ENCODE data around the gene LMX1A. TPM values are rescaled to one million over a fixed set of nuclear protein-coding genes. Genes with fewer than 3 reads are reported as not detected.

Gene LMX1A
- total RNA-seq, 1 donor from 2014 or later = 0.11 TPM

- Histone ChIP-seq H3K4me1 (peaks cover 19% of the 10 kb centered on the region), H3K36me3 (no peaks in the 10 kb centered on the region), H3K9me3 (replicated peaks) (no peaks in the 10 kb centered on the region), H3K4me3 (no peak overlapping the region), H3K27ac (replicated peaks) (no peak overlapping the region), H3K27me3 (ENCODE audit: low read depth) (peaks cover 7% of the 10 kb centered on the region)
- no peak for TF ChIP-seq CTCF (IDR thresholded peaks at IDR 0.05; ENCODE audit: borderline replicate concordance)
- DNase-seq = no peak
- intact Hi-C loops (cut with micrococcal nuclease) = no loop called here
Observed at GRCh38 chr1:165383599-165384405, 27.3 kb upstream of the LMX1A start.

GRCh38 chr1:165383067-165383466 is 26.6 kb upstream of the LMX1A start:
- H3K4me3 ChIP-seq = no peak overlapping the region
- H3K36me3 ChIP-seq = no peaks in the 10 kb centered on the region
- H3K27ac ChIP-seq (replicated peaks) = no peak overlapping the region
- no peaks in the 10 kb centered on the region for H3K27me3 ChIP-seq (ENCODE audit: low read depth)
- H3K9me3 ChIP-seq (replicated peaks) = no peaks in the 10 kb centered on the region
- DNase-seq = peak; percentile 32
- intact Hi-C loops (cut with micrococcal nuclease) = no loop called here
- peaks cover 17% of the 10 kb centered on the region for H3K4me1 ChIP-seq
- TF ChIP-seq CTCF (IDR thresholded peaks at IDR 0.05; ENCODE audit: borderline replicate concordance) = no peak

GRCh38 chr1:165381745-165382505 is 25.4 kb upstream of the LMX1A start:
- intact Hi-C loops (cut with micrococcal nuclease) = no loop called here
- Histone ChIP-seq H3K4me1 (peaks cover 15% of the 10 kb centered on the region), H3K9me3 (replicated peaks) (no peaks in the 10 kb centered on the region), H3K36me3 (no peaks in the 10 kb centered on the region), H3K27ac (replicated peaks) (no peak overlapping the region), H3K27me3 (ENCODE audit: low read depth) (no peaks in the 10 kb centered on the region), H3K4me3 (no peak overlapping the region)
- TF ChIP-seq CTCF (IDR thresholded peaks at IDR 0.05; ENCODE audit: borderline replicate concordance) = no peak
- DNase-seq = no peak

GRCh38 chr1:165376811-165377311 is 20.3 kb upstream of the LMX1A start:
- Histone ChIP-seq H3K27me3 (ENCODE audit: low read depth) (no peaks in the 10 kb centered on the region), H3K36me3 (no peaks in the 10 kb centered on the region), H3K4me3 (peak overlapping the region; percentile 67), H3K27ac (replicated peaks) (peak overlapping the region; percentile 93), H3K9me3 (replicated peaks) (no peaks in the 10 kb centered on the region), H3K4me1 (peaks cover 22% of the 10 kb centered on the region)
- DNase-seq = no peak
- TF ChIP-seq CTCF (IDR thresholded peaks at IDR 0.05; ENCODE audit: borderline replicate concordance) = no peak
- intact Hi-C loops (cut with micrococcal nuclease) = no loop called here

- no peak for TF ChIP-seq CTCF (IDR thresholded peaks at IDR 0.05; ENCODE audit: borderline replicate concordance)
- H3K9me3 ChIP-seq (replicated peaks) = no peaks in the 10 kb centered on the region
- intact Hi-C loops (cut with micrococcal nuclease) = no loop called here
- H3K4me1 ChIP-seq = peaks cover 22% of the 10 kb centered on the region
- no peaks in the 10 kb centered on the region for H3K36me3 ChIP-seq
- peak overlapping the region; percentile 67 for H3K4me3 ChIP-seq
- peak; percentile 87 for DNase-seq
- peak overlapping the region; percentile 93 for H3K27ac ChIP-seq (replicated peaks)
- no peaks in the 10 kb centered on the region for H3K27me3 ChIP-seq (ENCODE audit: low read depth)
Observed at GRCh38 chr1:165376041-165376810, 19.7 kb upstream of the LMX1A start.
